ENCODE results near the gene MMS22L.

Gene MMS22L

DNA sequence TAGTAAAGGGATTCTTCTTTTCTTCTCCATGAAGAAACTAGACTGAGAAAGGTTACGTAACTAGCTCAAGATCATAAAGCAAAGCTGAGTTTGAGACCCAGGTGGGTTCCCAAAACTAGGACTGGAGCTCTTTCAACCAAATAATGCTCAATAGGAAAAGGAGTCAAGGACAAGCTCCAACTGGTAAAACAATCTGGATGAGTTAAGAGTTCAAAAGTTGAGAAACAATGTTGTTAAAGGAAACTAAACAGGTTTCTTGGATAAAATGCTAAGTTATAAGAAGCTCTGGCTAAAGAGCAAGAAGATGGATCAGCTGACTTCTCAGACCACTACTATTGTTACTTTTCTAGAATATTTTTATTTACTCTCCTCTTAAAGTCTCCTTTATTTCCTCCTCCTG, 137.3 kb downstream of the MMS22L start:
- DNase-seq (ENCODE audit: low read depth) = no peak

DNA sequence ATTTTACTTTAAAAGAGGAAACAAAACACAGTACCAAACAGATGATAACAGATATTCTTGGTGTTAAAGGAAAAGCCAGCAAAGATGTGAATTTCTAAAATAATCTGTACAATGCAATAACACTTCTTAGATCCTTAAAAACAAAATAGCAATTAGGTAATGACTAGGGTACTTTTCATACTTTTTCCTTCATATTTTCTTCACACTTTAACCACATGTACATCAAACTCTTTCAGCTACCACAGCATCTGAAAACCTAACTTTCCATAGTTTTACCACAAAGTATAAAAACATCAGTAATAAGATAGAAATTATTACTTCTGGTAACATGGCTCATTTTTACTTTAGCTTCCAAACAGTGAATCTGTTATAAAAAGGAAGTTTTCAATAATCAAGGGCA, 141.3 kb downstream of the MMS22L start:
- DNase-seq (ENCODE audit: low read depth) = no peak

GRCh38 chr6:97138581-97138980, 144.4 kb downstream of the MMS22L start:
- no peak for DNase-seq (ENCODE audit: low read depth)

GRCh38 chr6:97136626-97137358, 146.2 kb downstream of the MMS22L start:
- DNase-seq (ENCODE audit: low read depth) = no peak

DNA sequence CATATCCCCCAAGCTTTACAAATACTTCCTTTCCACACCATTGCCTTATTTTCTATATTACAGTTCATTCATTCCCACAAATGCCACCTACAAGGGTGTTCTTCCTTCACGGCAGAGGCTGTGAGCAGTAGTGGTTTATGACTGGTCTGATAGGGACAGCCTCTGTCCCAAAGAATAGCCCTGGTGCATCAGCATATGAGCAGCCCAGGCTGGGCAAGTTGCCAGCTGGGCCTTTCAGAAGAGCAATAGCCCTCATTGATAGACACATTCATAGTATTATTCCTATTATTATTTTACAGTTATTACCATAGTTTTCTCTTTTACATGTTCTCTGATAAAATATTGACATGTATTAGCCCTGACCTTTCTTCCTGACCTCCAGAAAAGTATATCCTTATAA, 149.9 kb downstream of the MMS22L start:
- no peak for DNase-seq (ENCODE audit: low read depth)

GRCh38 chr6:97129106-97129505, 153.9 kb downstream of the MMS22L start:
- no peak for DNase-seq (ENCODE audit: low read depth)

DNA sequence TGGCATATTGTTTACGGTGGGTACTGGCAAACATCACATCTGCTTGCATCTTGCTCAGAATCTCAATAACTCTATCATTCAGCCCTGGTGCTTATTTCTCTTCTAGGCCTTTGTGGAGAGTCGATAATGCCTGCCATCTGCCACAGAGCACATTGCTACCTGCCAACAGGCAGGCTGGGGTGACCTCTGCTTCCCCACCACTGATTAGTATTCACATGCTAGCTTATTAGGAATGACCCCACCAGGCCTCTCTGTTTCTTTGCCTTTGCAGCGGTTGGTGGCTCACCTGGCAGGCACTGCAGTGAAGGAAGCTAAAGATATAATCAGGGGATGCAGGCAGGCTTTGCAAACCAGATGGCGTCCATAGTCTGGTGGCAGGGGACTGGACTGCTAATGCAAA, 154.5 kb downstream of the MMS22L start:
- no peak for DNase-seq (ENCODE audit: low read depth)

DNA sequence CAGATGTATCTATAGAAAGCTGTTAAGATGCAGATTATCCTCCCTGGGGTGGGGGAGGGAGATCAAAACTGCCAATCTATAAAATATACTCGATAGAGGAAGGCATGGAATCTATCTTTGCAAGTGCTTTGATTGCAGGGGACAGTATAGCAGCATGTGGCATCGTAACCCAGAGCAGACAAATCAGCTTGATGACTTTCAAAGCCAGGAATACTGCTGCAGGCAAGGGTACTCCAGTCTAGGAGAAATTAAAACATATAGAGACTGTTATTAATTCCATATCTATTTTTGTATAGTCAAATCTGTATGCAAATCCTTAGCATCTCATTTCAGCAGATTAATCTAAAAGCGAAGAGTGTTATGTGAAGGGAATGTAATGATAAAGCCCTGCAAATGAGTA, 159.4 kb downstream of the MMS22L start:
- DNase-seq (ENCODE audit: low read depth) = no peak

- no peak for DNase-seq (ENCODE audit: low read depth)
Measured at GRCh38 chr6:97123112-97123511, 159.9 kb downstream of the MMS22L start.

DNA sequence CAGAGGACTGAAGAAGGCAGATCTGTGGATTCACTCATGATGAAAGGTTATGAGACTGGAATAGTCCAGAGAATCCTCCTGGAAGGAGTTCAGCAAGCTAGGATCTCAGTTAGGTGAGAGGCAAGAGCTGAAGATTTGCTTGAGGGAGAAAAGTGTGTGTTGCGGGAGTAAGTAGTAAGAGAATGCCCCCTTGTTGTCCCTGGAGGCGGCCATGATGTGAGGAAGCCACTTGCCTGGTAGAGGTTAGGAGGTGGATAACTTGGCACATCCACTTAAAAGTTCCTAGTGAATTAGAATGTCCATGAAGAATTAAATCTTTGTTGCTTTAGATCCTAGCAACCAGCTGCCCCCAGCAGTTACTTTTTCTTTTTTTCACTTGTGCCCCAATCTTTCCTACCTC, 162.5 kb downstream of the MMS22L start:
- no peak for DNase-seq (ENCODE audit: low read depth)

DNA sequence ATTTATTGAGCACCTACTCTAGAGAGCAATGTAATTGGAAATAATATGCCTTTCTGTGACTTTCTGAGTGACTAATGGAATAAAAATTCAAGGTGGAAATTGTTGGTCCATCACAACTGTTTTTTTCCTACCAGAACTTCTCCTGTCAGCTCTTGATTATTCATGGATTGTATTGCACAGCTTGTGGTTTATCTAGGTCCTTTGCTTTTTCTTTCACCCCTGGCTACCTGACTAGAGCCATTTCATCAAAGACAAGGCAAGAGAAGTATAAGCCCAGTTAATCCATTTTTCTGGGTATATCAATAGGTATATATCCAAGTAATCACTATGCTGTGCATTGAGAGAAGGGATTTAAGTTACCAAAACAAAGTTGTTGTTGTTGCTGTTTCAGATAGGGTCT, 168.4 kb downstream of the MMS22L start:
- no peak for DNase-seq (ENCODE audit: low read depth)

DNA sequence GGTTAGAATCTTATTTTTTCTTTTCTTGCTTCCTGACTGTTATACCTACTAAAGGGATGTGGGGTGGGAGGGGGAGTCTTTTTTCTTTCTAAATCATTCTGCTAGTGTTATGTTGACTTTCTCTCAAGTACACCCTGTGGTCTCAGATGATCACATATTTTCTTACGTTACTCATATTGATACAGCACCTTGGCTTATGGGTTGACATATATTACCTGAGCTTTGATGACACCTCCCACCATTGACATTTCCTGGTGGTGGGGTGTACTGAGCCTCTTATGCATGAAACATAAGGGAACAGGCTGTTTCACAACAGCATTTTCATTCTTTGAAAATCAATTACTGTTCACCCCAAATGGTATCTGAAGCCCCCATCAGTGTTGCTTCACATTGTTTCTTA, 169.8 kb downstream of the MMS22L start:
- no peak for DNase-seq (ENCODE audit: low read depth)

DNA sequence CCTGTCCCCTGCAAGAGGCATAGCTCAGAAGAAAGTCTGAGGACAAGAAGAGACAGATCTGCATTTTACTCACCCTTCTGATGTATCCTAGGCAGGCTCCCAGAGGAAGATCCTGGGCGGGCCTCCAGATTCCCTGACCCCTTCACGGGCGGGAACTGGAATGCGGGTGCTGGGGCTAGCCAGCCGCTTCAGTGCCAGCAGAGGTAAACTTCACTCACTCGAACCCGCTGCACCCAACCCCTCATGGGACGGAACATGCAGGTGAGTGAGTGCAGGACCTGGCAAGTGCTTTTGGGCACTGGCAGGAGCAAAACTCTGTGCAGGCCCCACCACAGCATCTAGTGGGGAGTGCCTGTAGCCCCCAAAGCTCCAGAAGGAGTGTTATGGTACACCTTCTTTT, 171.8 kb downstream of the MMS22L start:
- no peak for DNase-seq (ENCODE audit: low read depth)

DNA sequence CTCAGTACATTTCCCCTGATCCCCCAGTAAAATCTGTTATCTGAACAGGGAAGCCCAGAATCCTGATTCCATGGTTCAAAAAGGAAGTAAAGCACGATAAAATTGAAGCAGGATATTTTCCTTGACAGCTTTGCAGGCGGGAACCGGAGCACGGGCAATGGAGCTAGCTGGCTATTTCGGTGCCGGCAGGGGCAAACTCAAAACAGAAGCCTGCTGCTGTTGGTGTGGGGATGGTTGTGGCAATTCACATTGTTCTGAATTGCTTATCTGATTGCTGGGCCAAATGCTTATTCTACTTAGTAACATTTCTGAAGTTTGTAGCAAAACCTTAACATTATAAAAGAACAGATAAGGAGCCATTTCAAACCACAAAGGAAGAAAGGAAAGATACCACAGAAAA, 172.4 kb downstream of the MMS22L start:
- DNase-seq (ENCODE audit: low read depth) = no peak

GRCh38 chr6:97110149-97110548, 172.9 kb downstream of the MMS22L start:
- no peak for DNase-seq (ENCODE audit: low read depth)

GRCh38 chr6:97109444-97109843, 173.6 kb downstream of the MMS22L start:
- DNase-seq (ENCODE audit: low read depth) = no peak

- no peak for DNase-seq (ENCODE audit: low read depth)
Measured at GRCh38 chr6:97102145-97102790, 180.7 kb downstream of the MMS22L start.

DNA sequence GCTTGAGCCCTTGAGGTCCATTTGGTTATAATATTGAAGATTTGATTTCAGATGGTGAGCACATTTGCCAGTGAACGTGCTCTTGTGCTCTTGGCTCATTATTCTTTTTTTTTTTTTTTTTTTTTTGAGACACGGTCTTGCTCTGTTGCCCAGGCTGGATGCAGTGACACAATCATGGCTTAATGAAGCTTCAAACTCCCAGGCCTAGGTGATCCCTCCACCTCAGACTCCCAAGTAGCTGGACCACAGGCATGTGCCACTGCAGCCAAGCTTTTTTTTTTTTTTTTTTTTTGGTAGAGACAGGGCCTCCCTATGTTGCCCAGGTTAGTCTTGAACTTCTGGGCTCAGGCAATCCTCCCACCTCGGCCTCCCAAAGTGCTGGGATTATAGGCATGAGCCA, 182.3 kb downstream of the MMS22L start:
- no peak for DNase-seq (ENCODE audit: low read depth)

DNA sequence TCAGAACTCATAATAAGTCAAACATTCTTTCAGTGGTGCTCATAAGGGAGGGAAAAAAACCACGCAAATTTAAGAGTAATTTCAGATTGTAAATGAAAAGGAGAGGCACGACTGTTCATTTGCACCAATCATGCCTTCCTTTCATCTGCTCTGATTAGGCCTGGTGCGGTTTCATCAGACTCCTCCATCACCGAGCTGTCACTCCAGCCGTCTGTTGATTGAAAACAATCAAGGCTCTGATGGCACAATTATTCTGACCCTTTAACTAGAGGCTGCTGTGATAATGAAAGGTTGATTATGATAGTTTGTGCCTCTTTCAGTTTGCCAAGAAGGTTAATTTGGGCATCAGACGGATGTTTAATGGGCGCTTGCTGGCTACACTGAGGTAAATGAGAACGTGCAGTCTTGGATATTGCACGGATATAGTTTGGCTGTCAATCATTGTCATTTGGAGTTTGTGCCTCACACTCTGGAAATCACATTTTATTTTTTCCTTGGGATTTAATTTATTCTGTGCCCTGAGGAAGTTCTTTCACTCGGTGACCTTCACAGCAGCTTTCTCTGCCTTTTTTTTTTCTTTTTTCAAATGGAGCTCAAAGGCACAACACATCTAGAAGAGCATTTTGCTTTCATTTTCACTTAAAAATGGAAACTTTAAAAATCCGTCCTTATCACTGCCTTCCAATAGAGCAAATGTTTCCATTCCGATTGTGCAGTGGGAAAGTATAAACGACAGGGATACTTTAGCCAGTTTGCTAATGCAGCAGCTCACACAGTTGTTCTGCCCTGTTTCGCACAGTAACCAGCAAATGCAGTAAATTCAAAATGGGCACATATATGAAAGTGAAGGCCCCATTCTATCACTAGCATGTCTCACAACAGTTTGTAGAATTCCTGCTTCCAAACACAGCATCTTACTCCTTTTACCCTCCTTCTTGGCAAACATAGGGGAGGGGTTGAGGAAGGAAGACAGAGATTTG, 185.7 kb downstream of the MMS22L start:
- no peak for DNase-seq (ENCODE audit: low read depth)

- DNase-seq (ENCODE audit: low read depth) = no peak
Measured at GRCh38 chr6:97095311-97095850, 187.6 kb downstream of the MMS22L start.

DNA sequence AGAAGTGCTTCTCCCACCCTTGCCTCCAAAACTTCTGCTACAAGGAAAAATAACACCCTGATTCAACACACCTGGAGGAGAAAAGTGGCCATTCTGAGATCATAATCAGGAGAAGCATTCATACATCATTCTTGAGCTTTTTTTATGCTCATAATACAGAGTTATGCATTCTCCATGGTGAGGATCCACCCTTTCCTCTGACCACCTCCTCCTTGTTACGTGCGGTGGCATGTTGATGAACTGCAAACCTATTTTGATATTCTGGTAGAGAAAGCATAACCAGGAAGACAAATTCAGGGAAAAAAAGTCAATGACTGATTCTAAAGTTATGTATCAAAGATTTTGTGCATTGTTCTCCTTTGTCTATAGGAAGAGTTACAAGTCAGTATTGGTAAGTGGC, 188.6 kb downstream of the MMS22L start:
- DNase-seq (ENCODE audit: low read depth) = no peak

- no peak for DNase-seq (ENCODE audit: low read depth)
Measured at GRCh38 chr6:97092673-97093305, 190.2 kb downstream of the MMS22L start.
